ENCODE measurements around the gene B4GALNT4.

DNA sequence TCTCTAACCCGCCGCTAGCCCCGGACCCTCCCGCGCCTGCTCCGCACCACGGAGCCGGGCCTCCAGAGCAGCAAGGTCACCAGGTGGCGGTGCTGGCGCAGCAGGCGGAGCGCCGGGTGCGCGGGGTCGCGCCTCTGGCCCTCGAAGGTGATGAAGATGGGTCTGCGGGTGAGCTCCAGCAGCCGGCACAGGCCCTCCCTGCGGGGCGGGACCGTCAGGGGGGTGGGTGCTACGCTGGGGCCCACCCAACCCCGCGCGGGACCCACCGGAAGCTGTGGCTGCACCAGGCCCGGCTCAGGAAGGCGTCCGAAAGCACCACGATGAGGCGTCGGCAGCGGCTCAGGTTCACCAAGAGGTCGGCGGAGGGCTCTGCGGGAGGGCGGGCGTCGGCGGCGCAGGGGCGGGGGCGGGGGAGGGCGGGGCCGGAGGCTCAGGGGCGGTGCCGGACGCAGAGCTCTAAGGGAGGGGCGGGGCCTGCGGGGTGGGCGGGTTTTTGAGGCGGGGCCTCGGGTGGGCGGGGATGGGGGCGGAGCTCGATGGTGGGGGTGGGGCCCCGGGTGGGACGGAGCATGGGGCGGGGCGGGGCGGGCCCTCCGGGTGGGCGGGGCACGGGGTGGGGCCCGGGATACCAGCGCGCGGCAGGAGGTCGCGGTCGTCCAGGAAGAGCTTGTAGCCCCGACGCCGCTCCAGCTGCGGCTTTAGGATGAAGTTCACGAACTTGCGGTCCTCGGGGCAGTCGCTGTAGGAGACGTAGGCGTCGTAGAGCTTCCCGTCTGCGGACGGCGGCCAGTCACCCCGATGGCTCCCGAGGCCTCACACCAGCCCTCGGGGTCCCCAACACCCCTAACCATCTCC is 37.7 kb downstream of the B4GALNT4 start:
- TF ChIP-seq, protein P1, sequence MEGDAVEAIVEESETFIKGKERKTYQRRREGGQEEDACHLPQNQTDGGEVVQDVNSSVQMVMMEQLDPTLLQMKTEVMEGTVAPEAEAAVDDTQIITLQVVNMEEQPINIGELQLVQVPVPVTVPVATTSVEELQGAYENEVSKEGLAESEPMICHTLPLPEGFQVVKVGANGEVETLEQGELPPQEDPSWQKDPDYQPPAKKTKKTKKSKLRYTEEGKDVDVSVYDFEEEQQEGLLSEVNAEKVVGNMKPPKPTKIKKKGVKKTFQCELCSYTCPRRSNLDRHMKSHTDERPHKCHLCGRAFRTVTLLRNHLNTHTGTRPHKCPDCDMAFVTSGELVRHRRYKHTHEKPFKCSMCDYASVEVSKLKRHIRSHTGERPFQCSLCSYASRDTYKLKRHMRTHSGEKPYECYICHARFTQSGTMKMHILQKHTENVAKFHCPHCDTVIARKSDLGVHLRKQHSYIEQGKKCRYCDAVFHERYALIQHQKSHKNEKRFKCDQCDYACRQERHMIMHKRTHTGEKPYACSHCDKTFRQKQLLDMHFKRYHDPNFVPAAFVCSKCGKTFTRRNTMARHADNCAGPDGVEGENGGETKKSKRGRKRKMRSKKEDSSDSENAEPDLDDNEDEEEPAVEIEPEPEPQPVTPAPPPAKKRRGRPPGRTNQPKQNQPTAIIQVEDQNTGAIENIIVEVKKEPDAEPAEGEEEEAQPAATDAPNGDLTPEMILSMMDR (IDR thresholded peaks at IDR 0.05 in 4 of 5, conservative IDR thresholded peaks at IDR 0.05 in 1 of 5), result peak in 4 of 5 experiments; percentile 3 to 28 (median 20)
- no peak for TF ChIP-seq POLR2A (IDR thresholded peaks at IDR 0.05)

Data from gastrocnemius medialis (tissue), 4 donors.